Neural progenitor cell (in vitro differentiated cells): ENCODE results near the gene SLC16A12.

Experiments used
- EZH2 ChIP-seq: fragments of 200-600 bp; sonication (generic); IDR thresholded peaks from 2 replicates; pipeline ENCODE4 v1.6.1; 2017; ENCODE audit warnings: antibody characterized with exemption, mild to moderate bottlenecking, moderate library complexity
- TF ChIP-seq, protein P1 (sequence below): fragments of 200-600 bp; sonication (generic); IDR thresholded peaks from 2 replicates; pipeline ENCODE4 v1.5.1; 2017; ENCODE audit warnings: antibody characterized with exemption, mild to moderate bottlenecking

DNA sequence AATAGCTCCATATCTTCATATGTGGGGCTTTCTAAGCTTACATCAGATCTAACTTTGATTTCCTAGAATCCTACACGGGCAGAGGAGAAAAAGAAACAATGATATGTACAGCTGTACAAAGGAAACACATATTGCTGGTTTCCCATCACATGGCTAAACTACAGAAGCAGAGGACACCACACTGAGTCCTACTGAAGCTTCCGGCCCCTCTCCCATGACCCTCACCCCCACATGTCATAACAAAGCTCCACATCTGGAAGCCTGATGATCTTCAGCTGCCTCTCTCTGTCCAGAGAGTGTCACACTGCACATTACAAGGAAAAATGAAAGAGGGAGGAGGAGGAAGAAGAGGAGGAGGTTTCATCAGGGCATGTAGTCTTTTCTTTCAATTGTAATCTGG, 14.0 kb downstream of the SLC16A12 start:
- TF ChIP-seq, protein P1, sequence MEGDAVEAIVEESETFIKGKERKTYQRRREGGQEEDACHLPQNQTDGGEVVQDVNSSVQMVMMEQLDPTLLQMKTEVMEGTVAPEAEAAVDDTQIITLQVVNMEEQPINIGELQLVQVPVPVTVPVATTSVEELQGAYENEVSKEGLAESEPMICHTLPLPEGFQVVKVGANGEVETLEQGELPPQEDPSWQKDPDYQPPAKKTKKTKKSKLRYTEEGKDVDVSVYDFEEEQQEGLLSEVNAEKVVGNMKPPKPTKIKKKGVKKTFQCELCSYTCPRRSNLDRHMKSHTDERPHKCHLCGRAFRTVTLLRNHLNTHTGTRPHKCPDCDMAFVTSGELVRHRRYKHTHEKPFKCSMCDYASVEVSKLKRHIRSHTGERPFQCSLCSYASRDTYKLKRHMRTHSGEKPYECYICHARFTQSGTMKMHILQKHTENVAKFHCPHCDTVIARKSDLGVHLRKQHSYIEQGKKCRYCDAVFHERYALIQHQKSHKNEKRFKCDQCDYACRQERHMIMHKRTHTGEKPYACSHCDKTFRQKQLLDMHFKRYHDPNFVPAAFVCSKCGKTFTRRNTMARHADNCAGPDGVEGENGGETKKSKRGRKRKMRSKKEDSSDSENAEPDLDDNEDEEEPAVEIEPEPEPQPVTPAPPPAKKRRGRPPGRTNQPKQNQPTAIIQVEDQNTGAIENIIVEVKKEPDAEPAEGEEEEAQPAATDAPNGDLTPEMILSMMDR, result no peak
- TF ChIP-seq EZH2, result no peak
